AG20443 (cell line): ENCODE data around the gene RSAD2.
"Not testable (repeated sequence)": the region's sequence is repeated elsewhere in the genome, so short reads cannot be mapped to it uniquely, and the experiment has no call there.

Experiments
- DNase-seq: peaks from one replicate; pipeline ENCODE4 v3.0.0; 2012; ENCODE audit warnings: low spot score, mixed read lengths

The RSAD2 gene, protein sequence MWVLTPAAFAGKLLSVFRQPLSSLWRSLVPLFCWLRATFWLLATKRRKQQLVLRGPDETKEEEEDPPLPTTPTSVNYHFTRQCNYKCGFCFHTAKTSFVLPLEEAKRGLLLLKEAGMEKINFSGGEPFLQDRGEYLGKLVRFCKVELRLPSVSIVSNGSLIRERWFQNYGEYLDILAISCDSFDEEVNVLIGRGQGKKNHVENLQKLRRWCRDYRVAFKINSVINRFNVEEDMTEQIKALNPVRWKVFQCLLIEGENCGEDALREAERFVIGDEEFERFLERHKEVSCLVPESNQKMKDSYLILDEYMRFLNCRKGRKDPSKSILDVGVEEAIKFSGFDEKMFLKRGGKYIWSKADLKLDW

DNA sequence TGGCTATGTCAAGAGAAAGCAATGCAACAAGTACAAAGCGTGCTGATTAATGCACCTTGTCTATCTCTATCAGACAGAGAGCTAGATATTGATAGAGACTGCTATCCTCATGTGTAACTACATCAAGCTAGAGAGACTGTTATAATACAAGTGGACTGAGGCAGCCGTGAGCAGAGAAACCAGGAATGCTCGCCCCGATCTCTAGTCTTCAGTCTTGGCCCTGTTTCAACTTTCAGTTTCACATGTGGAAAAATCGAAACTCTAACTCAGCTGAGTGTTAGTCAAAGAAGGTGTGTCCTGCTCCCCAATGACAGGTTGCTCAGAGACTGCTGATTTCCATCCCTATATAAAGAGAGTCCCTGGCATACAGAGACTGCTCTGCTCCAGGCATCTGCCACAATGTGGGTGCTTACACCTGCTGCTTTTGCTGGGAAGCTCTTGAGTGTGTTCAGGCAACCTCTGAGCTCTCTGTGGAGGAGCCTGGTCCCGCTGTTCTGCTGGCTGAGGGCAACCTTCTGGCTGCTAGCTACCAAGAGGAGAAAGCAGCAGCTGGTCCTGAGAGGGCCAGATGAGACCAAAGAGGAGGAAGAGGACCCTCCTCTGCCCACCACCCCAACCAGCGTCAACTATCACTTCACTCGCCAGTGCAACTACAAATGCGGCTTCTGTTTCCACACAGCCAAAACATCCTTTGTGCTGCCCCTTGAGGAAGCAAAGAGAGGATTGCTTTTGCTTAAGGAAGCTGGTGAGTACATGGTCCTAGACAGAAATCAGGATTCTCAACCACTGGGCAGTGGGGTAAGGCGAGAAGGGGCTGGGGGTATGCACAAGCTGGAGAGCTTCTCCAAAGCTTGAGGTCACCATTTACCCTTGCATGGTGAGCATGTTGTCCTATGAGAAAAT is at the start of gene RSAD2:
Gene RSAD2 (plus strand): TSS at position 376 of the 903 bp plus-strand sequence. CDS start 24 bp downstream, at position 400.
- peak; percentile 41 for DNase-seq

DNA sequence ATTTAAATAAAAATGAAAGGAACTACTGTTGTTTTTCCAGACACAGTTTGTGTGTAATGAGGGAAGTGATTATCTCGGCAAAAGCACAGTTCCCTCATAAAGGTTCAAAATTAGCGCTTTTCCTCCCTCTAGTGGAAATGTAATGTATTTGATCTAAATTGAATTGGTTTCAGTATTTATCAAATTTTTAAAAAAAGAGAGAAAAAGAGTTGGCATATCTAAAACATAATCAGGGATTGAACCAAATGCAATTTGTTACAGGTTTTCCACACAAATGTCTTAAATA is 49.3 kb upstream of the RSAD2 start:
- peak; percentile 38 for DNase-seq

GRCh38 chr2:6831229-6831628 is 46.3 kb upstream of the RSAD2 start:
- no peak for DNase-seq

GRCh38 chr2:6832596-6833299 is 44.8 kb upstream of the RSAD2 start:
- DNase-seq = no peak

DNA sequence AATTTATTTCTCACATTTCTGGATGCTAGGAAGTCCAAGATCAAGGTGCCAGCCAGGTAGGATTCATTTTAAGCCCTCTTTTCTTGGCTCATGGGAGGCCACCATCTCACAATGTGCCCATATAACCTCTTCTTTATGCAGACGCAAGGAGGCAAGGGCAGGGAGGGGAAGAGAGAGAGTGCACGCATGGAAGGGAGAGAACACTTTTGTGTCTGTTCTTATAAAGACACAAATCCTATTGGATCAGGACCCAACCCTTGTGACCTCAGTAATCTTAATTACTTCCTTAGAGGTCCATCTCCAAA is 44.3 kb upstream of the RSAD2 start:
- no peak for DNase-seq

DNA sequence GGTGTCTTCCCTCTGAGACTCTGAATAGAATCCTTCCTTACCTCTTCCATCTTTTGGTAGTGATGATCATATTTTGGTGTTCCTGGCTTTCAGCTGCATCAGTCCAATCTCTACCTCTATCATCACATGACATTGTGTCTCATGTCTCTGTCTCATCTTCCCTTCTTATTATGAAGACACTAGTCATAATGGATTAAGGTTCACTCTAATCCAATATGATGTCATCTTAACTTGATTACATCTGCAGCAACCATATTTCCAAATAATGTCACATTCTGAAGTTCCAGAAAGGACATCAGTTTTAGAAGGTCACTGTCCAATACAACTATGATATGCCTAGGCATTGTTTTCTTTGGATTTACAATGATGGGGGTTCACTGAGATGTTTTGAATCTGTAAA is 43.4 kb upstream of the RSAD2 start:
- DNase-seq = no peak

- DNase-seq = no peak
These were observed 42.1 kb upstream of the RSAD2 start for GRCh38 chr2:6835467-6835866.

- DNase-seq = no peak
These were observed 38.8 kb upstream of the RSAD2 start for GRCh38 chr2:6838673-6839319.

DNA sequence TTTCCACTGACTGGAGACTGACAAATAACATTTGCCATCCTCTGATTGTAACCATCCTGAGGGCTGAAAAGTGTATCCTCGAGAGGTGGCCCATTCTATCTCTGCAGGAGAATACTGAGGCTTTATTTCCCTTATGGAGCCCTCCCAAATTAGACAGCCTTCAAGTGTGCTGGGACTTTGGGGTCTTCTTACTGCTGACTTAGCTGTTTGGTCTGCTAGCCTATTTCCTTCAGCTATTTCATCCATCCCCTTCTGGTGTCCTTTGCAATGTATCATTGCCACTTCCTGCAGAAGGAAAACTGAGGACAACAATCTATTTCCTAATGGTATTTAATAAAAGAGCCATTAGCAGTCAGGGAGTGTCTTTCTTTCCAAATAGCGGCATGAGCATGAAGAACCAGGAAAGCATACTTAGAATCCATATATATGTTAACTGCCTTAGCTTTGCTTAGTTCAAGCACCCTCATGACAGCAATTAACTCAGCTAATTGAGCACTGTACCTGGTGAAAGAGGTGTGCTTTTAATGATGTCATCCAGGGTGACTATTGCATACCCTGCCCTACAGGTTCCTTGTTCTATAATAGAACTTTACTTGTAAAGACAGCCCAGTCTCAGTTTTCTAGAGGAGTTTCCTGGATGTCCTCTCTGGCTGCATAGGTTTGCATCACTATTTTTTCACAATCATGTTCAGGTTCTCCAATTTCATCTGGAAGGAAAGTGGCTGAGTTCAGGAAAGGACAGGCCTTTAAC is 35.9 kb upstream of the RSAD2 start:
- no peak for DNase-seq

- no peak for DNase-seq
These were observed 32.3 kb upstream of the RSAD2 start for GRCh38 chr2:6845312-6845711.

DNA sequence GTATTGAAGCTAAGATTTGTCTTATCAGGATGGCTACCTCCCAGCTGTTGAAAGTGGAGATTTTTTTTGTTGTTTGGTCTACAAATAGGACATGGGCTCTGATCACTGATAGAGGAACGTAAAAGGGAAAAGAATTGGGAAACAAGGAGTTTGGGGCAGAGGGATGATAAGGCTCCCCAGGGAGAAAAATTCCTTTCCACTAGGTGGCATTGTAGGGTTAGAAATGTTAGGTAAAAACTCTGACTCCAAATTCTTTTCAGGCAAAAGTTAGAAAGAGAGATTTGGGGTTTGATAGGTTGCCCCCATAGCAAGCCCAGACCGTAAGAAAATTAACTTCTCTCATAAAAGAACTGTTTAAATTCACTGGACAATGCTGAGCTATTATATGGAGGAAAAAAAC is 31.7 kb upstream of the RSAD2 start:
- no peak for DNase-seq

GRCh38 chr2:6846540-6846939 is 31.0 kb upstream of the RSAD2 start:
- no peak for DNase-seq

DNA sequence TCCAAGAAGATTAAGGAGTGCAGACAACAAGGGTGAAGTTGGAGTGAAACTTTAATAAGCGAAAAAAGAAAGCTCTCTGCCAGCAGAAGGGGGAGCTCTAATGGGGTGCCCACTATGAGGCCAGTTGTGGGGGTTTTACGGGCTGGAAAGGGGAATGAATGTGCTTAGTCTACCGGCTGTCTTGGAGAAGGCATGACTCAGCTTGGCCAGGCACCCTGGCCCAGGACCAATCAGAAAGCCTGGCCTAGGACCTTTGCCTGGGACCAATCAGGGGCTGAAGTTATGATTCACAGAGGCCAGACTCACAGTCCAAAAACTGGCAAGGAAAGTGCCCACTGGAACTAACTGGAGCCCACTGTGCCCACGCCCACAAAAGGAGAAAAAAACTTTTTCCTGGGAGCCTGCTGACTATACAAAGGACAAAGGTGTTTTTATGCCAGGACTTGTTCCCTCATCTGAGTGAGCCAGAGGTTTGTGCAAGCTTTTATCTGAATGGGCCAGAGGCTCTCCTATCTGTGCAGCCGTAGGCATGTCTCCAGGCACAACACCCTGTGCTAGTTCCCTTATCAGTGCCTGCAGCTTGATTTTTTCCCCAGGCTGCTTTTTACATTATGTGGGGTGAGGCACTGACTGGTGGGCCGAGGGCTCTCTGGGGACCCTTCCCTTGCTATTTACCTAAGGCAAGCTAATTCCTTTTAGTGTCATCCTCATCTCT is 30.5 kb upstream of the RSAD2 start:
- no peak for DNase-seq

DNA sequence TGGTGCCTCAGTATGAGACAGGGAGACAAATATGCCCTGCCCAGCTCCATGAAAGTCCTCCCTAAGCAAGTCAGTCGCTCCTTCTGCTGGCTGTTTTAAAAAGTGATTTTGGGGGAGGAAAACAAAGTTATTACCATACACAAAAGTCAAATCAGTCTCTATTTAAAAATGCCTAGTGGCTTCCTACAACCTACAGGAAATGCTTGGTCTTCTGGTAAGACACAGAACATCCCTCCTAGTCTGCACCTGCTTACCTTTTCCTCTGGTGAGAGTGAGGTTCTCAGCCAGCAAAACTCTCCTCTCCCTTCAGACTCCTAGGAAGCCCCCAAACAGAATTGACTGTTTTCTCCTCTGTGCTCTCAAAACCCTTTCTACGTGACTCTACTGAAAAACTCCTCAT is 25.4 kb upstream of the RSAD2 start:
- DNase-seq = no peak

DNA sequence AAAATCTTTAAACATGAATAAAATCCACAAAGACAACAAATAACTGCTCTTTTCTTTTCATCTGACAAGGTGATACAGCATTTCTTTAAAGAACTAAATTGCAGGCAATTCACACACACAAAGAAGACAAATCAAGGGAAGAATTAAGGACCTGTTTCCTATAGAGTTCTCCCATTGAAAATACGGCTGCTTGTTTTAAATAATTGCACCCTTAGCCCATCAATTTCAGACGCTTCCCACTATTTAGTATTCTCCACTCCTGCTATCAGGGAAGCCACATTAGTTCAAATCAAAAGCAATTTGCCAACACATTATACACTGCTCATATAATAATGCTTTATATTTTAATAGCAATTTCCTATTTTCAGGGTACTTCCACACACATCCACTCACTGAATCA is 23.2 kb upstream of the RSAD2 start:
- DNase-seq = no peak

GRCh38 chr2:6855860-6856547 is 21.6 kb upstream of the RSAD2 start:
- DNase-seq = no peak

DNA sequence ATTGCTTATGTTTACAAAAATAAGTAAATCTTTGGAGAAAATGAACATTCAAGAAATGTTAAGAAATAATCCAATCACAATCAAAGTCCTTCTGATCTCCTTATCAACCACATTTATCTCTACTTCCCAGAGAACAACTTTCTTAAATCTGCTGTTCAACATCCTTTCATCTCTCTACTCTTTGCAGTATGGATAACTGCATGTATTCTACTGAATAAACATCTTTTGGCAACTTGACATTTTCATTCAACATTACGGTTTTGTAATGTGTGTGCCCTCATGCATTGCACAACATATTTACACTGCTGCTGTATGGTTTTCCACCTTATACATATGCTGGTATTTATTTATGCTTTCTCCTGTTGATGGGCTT is 21.0 kb upstream of the RSAD2 start:
- DNase-seq = no peak

GRCh38 chr2:6858466-6859027 is 19.0 kb upstream of the RSAD2 start:
- DNase-seq = not testable (repeated sequence)

DNA sequence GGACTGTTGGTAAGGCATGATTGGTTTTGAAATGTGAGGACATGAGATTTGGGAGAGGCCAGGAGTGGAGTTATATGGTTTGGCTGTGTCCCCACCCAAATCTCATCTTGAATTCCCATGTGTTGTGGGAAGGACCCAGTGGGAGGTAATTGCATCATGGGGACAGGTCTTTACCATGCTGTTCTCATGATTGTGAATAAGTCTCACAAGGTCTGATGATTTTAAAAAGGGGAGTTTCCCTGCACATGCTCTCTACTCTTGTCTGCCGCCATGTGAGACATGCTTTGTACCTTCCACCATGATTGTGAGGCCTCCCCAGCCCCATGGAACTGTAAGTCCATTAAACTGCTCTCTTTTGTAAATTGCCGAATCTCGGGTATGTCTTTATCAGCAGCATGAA is 17.3 kb upstream of the RSAD2 start:
- DNase-seq = no peak

- DNase-seq = no peak
These were observed 13.8 kb upstream of the RSAD2 start for GRCh38 chr2:6863792-6864191.
